RKO (cell line): ENCODE data around the gene POLDIP2.
A peak's percentile ranks its signal among the peaks of the same experiment; 100 is the strongest.
"Not testable (repeated sequence)": the region's sequence is repeated elsewhere in the genome, so short reads cannot be mapped to it uniquely, and the experiment has no call there.

Experiments used
- DNase-seq: peaks from one replicate; pipeline ENCODE4 v3.0.0-alpha.2; 2016; ENCODE audit warnings: low spot score

POLDIP2 gene

GRCh38 chr17:28365487-28365886 is 8.2 kb upstream of the POLDIP2 start:
- no peak for DNase-seq

- no peak for DNase-seq
These were observed 7.5 kb upstream of the POLDIP2 start, which contains the start of gene SEBOX for GRCh38 chr17:28364665-28365363. TSS of gene SEBOX (minus strand) at chr17:28365199. CDS start at chr17:28365151, 48 bp downstream.

- DNase-seq, result no peak
These were observed 6.7 kb upstream of the POLDIP2 start for GRCh38 chr17:28363776-28364650.

GRCh38 chr17:28363186-28363585 is 5.9 kb upstream of the POLDIP2 start:
- DNase-seq, result no peak

- no peak for DNase-seq
These were observed 522 bp upstream of the POLDIP2 start for GRCh38 chr17:28357901-28358197.

GRCh38 chr17:28350271-28350670 is 7.1 kb downstream of the POLDIP2 start:
- DNase-seq, result no peak

- DNase-seq, result no peak
These were observed 8.3 kb downstream of the POLDIP2 start for GRCh38 chr17:28348979-28349378.

- DNase-seq, result peak; percentile 46
These were observed 10.0 kb downstream of the POLDIP2 start for GRCh38 chr17:28347261-28347891.

GRCh38 chr17:28346746-28347246 is 10.5 kb downstream of the POLDIP2 start:
- no peak for DNase-seq

- DNase-seq, result no peak
These were observed 11.1 kb downstream of the POLDIP2 start for GRCh38 chr17:28346199-28346580.

- DNase-seq, result no peak
These were observed 11.7 kb downstream of the POLDIP2 start for GRCh38 chr17:28345419-28346198.

- no peak for DNase-seq
These were observed 12.9 kb downstream of the POLDIP2 start for GRCh38 chr17:28344435-28344901.

- no peak for DNase-seq
These were observed 13.3 kb downstream of the POLDIP2 start for GRCh38 chr17:28344011-28344410.

GRCh38 chr17:28343491-28343932 is 13.8 kb downstream of the POLDIP2 start:
- no peak for DNase-seq

- no peak for DNase-seq
These were observed 15.0 kb downstream of the POLDIP2 start for GRCh38 chr17:28342313-28342712.

GRCh38 chr17:28341516-28341915 is 15.8 kb downstream of the POLDIP2 start:
- no peak for DNase-seq

- DNase-seq, result no peak
These were observed 17.0 kb downstream of the POLDIP2 start for GRCh38 chr17:28340374-28340773.

- no peak for DNase-seq
These were observed 17.9 kb downstream of the POLDIP2 start for GRCh38 chr17:28339431-28339830.

- DNase-seq, result not testable (repeated sequence)
These were observed 18.5 kb downstream of the POLDIP2 start for GRCh38 chr17:28338769-28339212.

GRCh38 chr17:28338056-28338768 is 19.1 kb downstream of the POLDIP2 start:
- no peak for DNase-seq
